GM23248 (cell line): ENCODE data around the gene PAFAH2.

Experiments
- EZH2 ChIP-seq: fragments of 200-600 bp; sonication (generic); IDR thresholded peaks from 2 replicates; pipeline ENCODE4 v1.6.1; 2018; ENCODE audit warnings: antibody characterized with exemption, mild to moderate bottlenecking; ENCODE audit not compliant: insufficient read depth, poor library complexity, severe bottlenecking
- EZH2phosphoT487 ChIP-seq: fragments of 200-600 bp; sonication (generic); IDR thresholded peaks from 2 replicates; pipeline ENCODE4 v1.6.1; 2018; ENCODE audit warnings: antibody characterized with exemption, moderate library complexity, mild to moderate bottlenecking, low read depth; ENCODE audit not compliant: insufficient read depth

DNA sequence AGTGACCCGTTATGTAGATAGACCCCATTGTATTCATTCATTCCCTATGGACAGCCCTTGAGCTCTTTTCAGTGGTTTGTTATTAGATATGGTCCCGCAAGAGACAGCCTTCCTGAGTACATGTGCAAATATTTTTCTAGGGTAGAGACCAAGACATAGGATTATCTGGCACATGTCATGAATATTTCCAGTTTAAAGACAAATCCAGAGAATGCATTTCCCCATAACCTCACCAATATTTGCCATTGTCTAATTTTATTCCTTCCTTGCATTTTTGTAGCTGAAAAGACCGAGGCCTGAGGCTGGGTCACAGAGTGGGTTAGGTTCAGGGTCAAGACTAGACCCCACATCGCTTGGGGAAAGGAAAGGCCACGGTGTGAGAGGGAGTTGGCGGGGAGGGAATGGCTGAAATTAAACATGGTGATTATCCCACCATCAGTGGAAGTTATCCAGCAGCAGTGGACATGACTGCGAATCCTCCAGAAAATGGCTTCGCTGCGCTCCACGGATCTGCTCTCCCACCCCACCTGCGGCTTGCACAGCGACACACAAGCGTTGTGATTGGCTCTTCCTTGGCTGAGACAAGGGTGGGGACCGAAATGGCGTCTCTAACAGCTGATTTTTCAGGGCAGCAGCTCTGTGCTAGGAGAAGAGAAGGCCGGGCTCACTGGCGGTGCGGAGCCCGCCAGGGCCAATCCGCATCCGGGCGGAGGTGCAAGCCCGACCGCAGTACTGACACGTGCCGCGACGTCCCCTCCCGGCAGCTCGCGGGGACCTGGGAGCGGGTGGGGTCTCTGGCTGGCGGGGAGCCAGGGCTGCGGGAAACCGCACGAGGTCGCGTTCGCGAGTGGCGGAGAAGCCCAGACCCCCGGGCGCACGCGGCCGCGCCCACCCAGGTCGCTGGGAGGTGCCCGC, 75.5 kb downstream of the PAFAH2 start:
- TF ChIP-seq EZH2phosphoT487 = no peak
- TF ChIP-seq EZH2 = no peak
